PFSK-1 (cell line): ENCODE data around the gene WIZ.

Experiments used
- FOXP2 ChIP-seq: optimal IDR thresholded peaks from 2 replicates; pipeline ENCODE3; 2011; ENCODE audit warnings: borderline replicate concordance, control low read depth, inconsistent platforms; ENCODE audit not compliant: insufficient read depth; ENCODE audit errors: extremely low read length, extremely low read depth
- POLR2AphosphoS5 ChIP-seq: IDR thresholded peaks from 2 replicates; pipeline ENCODE4 v1.6.1; 2012; ENCODE audit warnings: low read depth, mild to moderate bottlenecking, control low read depth, low read length, moderate library complexity
- REST ChIP-seq, 2 experiments: IDR thresholded peaks; 2 replicates each; pipeline versions ENCODE4 v1.6.1 to v1.8.0; 2011 to 2012; ENCODE audit warnings: low read depth in 2 of 2, low read length in 2 of 2, control low read depth in 1 of 2, inconsistent platforms in 1 of 2, mild to moderate bottlenecking in 1 of 2, moderate library complexity in 1 of 2; ENCODE audit not compliant: insufficient read depth in 1 of 2
- SIN3A ChIP-seq: IDR thresholded peaks from 2 replicates; pipeline ENCODE4 v1.6.1; 2012; ENCODE audit warnings: mild to moderate bottlenecking, low read length, moderate library complexity, borderline replicate concordance; ENCODE audit not compliant: insufficient read depth
- TAF1 ChIP-seq: IDR thresholded peaks from 2 replicates; pipeline ENCODE4 v1.6.1; 2012; ENCODE audit warnings: low read length, control low read depth, borderline replicate concordance; ENCODE audit not compliant: insufficient read depth

Gene WIZ

GRCh38 chr19:15379999-15380647 lies 69.6 kb downstream of the WIZ start:
- TF ChIP-seq REST (IDR thresholded peaks at IDR 0.05; ENCODE audit: insufficient read depth in 1 of 2, low read depth in 2 of 2, low read length in 2 of 2) (no peak), POLR2AphosphoS5 (no peak), FOXP2 (no peak), TAF1 (no peak), SIN3A (peak; percentile 50; the same call in 1 of the 2 replicates)

- TF ChIP-seq REST (IDR thresholded peaks at IDR 0.05; ENCODE audit: insufficient read depth in 1 of 2, low read depth in 2 of 2, low read length in 2 of 2), result no peak
- peak; percentile 79; the same call in 1 of the 2 replicates for TF ChIP-seq SIN3A
- peak; percentile 77 for TF ChIP-seq POLR2AphosphoS5
- TF ChIP-seq TAF1, result no peak
- peak; percentile 87 for TF ChIP-seq FOXP2
Observed at GRCh38 chr19:15379083-15379998, 70.4 kb downstream of the WIZ start, which contains the start of gene AKAP8. Gene AKAP8 (minus strand): TSS chr19:15379787. CDS start chr19:15379731, 56 bp downstream.

GRCh38 chr19:15378534-15379082 lies 71.1 kb downstream of the WIZ start:
- TF ChIP-seq SIN3A, result peak; percentile 65; the same call in 1 of the 2 replicates
- TF ChIP-seq TAF1, result no peak
- TF ChIP-seq FOXP2, result no peak
- TF ChIP-seq REST (IDR thresholded peaks at IDR 0.05; ENCODE audit: insufficient read depth in 1 of 2, low read depth in 2 of 2, low read length in 2 of 2), result no peak
- no peak for TF ChIP-seq POLR2AphosphoS5

GRCh38 chr19:15374796-15375440 lies 74.8 kb downstream of the WIZ start:
- TF ChIP-seq TAF1 (no peak), FOXP2 (no peak), POLR2AphosphoS5 (no peak), SIN3A (no peak), REST (IDR thresholded peaks at IDR 0.05; ENCODE audit: insufficient read depth in 1 of 2, low read depth in 2 of 2, low read length in 2 of 2) (no peak)
